Activated CD8-positive, alpha-beta memory T cell treated with anti-CD3 and anti-CD28 coated beads, Interleukin-2, amount 50 U/mL, for 4 hours (primary cell): ENCODE data around the gene HYDIN.
"Not testable (repeated sequence)": the region's sequence is repeated elsewhere in the genome, so short reads cannot be mapped to it uniquely, and the experiment has no call there.

ENCODE experiments used
- DNase-seq: peaks from one replicate; pipeline ENCODE4 v3.0.0-alpha.2; 2020

Gene HYDIN

DNA sequence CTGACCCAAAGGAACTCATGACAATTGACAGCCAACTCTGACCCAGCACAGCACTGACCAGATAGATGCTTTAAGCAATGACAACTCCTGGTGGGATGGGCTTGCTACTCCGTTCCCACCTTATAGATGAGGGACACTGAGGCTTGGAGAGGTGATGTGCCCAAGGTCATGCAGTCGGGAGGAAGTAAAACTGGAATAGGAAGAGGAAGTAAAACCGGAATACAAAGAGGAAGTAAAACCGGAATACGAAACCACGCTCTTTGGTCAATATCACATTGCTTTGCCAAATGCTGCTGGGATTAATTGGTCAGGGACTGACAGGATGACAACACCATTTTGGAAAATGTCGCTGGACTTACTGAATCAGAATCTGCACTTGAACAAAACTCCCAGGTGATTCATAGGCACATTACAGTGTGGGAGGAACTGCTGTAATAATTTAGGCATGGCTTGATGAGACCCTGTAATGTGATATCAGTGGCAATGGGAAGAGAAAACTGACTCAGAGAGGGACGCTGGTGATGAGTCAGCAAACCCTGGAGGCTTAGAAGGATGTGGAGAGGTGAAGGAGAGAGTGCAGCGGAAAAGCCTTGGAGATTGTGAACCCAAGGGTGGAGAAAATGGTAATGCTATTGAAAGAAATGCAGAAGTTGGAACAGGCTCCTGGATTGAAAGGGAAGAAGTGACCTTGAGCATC lies 243.4 kb downstream of the HYDIN start:
- not testable (repeated sequence) for DNase-seq

DNA sequence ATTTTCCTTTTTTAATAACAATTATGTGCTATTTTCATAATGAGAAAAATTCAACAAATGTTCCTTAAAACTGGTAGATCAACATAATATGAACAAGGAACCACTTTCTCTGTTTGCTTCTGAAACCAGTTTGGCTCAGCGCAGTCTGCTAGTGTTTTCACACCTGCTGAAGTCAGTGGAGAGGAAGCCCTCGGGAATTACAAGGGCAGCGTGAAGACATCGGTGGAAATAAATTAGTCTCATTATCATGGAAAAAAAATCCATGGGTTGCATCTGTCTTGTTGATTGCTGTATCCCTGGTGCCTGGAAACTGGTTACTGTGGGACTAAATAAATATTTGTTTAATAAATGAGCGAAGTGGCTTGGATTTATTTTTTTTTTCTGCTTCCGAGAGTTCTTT lies 245.8 kb downstream of the HYDIN start:
- DNase-seq = not testable (repeated sequence)

DNA sequence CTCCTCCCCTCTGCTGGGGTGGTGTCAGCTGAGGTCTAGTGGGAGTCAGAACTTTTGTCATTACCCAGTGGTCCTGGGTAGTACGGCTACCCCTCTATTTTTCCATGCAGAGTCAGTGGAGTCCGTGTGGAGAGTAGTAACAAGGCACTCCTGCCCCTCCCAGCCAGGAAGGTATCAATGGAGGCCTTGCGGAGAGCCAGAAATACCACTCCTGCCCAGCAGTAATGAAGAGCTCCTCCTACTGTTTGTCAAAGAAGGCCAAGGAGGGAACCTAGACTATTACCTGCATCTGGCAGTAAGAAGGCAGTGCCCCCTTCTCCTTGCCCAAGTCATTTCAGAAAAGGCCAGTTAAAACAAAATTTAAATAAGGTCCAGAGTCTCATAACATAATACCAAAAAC lies 262.2 kb downstream of the HYDIN start:
- not testable (repeated sequence) for DNase-seq

DNA sequence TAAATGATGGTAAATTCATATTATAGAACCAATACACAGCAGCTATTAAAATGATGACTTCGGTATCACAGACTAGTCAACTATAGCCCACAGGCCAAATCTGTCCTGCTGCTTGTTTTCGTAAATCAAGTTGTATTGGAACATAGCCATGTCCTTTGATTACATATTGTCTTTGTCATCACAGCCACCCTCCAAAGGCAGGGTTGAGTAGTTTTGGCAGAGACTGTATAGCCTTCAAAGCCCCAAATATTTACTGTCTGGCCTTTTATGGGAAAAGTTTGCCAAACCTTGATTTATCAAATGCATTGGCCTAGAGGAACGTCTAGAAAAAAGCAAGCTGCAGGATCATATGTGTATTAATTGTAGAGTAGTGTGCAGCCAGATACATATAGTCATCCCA lies 270.4 kb downstream of the HYDIN start:
- not testable (repeated sequence) for DNase-seq

DNA sequence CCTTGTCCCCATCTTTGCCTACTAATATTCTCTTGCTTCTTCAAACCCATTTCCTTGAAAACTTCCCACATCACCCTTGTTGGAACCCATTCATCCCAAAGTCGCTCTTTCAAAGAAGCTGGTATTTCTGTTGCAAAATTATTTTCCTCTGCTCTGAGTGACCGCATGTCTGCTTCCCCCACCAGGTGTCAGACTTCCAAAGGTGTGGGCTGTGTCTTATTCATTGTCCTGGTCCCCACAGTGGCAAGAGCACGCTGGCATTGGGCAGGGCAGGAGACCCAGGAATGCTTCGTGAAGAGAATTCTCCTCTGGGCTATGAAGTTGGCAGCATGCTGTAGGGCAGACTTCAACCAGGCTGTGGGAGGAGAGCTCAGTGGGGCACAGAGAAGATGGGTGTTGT lies 275.6 kb downstream of the HYDIN start:
- DNase-seq = not testable (repeated sequence)

DNA sequence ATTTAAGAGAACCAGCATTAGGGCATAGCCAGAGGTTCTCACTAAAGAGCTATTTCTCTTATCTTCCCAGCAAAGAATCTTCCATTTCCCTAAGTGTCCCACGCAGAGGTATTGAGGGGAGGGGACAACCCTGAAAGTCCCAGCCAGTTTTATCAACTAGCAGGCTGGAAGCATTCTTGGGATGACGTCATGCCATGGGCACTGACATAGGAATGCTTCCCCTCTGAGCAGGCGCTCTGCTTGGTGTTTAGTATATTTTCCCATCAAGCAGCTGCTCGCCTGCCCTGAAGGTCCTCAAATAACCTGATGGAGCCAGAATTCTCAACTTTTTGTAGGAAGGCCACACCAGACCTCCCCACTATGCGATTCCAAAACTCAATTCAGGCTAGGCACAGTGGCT lies 276.7 kb downstream of the HYDIN start:
- not testable (repeated sequence) for DNase-seq

DNA sequence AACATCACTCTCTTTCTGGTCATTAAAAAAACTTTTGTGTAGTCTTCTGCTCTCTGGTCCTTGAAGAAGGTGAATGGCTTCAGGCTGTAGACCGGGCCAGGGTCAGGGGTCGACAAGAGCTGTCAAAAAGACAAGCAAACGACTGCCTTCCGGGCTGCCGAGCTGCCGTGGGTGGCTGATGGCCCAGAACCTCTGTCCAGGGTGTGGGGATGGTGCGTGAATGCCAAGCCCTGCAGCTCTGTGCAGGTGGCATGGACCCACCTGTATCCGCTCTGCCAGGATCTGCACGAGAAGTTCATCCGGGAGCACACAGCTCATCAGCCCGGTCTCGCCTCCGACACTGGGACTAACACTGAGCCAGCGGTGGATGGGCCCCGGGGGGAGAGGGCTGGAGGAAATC lies 287.0 kb downstream of the HYDIN start:
- not testable (repeated sequence) for DNase-seq

DNA sequence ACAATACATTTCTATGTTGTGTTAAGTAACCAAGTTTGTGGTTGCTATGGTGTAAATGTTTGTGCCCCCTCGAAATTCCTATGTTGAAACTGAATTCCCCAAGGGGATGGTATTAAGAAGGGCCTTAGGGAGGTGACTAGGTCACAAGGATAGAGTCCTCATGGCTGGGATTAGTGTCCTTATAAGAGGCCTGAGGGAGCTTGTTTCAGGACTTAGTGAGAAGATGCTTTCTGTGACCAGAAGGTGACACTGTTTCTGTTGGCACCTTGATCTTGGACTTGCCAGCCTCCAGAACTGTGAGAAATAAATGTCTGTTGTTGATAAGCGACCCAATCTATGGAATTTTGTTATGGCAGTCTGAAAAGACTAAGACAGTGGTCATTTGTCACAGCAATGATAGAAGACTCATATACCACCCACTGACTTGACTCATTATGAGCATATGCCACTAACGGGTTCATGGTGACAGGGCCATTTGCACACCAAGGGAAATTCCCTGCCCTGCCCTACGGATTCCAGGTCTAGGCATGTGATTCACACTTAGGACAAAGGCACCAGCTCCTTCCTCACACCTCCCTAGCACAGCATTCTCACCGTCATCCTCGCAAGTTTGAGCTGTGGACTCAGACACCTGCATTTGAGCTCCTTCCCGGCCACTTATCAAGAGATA lies 290.7 kb downstream of the HYDIN start:
- not testable (repeated sequence) for DNase-seq

DNA sequence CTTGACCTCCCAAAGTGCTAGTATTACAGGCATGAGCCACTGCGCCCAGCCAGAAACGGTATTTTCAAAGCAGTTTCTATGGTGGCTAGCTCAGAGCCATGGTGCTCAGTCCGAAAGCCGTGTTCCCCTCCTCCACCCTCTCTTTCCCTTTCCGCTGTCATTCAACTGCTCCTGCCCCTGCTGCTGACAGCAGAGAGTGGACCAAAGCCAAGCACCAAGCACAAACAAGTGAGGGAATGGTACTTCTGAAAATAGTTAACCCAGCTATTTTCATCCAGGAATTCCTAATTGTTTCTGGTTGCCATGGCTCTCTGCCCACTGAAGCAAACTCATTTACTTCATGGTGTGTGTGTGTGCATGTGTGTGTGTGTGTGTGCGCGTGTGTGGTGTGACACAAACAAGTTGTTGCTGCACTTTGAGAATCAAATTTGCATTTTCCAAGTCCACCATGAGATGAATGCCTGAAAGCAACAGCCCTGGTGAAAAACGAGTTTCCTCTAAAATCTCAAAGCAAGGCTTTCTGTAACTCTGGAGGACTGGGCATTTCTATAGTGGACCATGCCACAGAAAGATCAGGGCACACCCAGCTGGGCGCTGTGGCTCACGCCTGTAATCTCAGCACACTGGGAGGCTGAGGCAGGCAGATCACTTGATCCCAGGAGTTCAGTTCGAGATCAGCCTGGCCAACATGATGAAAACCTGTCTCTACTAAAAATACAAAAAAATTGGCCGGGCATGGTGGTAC lies 293.6 kb downstream of the HYDIN start:
- DNase-seq = not testable (repeated sequence)

DNA sequence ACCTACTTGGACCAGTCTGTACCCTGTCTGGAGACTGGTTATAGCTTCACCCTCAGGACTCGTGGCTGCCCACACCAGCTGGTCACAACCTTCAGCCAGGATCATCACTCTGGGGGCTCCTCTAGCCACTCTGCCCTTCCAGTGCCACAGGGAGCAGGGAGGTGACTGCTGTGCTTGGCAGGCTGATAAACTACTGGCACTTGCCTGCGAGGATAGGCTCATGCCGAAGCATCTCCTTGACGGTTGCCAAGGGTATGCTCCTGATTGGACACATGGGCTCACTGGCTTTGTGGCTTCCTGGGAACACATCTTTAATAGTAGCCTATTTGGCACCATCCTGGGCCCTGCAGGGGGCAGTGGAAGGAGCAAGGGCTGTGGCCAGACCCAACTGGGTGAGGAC lies 295.2 kb downstream of the HYDIN start:
- not testable (repeated sequence) for DNase-seq

DNA sequence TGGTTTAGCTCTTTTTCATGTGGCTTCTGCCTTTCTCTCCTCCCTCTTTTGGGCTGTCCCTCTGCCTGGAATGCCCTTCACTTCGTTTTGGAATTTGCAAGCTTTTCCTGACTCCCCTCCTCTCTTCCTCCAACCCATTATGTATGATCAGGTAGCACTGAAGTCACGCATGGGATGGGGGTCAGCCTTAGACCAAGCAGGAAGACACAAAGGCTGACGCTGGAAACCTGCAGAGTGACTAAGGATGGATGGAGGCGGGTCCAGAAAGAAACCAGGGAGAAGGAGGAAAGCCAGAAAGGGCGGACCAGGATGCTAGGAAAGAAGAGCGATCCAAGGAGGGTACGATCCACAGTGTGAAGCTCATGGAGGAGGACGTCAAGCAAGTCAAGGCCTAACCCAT lies 296.8 kb downstream of the HYDIN start:
- DNase-seq = not testable (repeated sequence)

DNA sequence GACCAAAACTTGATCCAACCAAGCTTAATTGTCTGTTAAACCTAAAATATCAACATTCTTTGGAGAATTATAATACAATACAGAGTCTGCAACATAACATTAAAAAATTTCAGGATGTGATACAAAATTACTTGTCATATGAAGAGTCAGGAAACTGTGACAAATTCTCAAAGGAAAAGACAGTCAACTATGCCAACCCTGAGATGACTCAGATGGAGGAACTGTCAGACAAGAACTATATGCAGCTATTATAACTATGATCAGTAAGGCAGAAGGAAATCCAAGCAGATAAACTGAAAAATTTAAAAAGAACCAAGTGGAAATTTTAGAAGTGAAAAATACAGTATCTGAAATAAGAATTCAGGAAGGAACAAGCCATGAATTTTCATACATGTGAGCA lies 299.8 kb downstream of the HYDIN start:
- DNase-seq = not testable (repeated sequence)

DNA sequence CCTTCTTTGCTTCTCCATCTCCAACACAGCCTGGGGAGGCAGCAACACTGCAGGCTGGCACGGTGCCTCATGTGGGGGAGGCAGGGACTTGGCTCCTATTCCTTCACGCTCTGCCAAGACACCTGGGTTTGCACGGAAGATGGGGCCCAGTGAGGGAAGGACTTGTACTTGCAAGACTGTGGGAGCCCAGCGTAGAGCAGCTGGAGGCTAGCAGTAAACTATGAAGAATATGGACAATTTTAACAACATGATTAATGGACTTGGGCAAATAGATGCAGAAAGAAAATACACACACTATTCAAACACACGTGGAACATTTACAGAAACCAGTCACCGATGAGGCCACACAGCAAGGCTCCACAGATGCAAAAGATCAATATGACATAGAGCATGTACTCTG lies 308.4 kb downstream of the HYDIN start:
- not testable (repeated sequence) for DNase-seq

DNA sequence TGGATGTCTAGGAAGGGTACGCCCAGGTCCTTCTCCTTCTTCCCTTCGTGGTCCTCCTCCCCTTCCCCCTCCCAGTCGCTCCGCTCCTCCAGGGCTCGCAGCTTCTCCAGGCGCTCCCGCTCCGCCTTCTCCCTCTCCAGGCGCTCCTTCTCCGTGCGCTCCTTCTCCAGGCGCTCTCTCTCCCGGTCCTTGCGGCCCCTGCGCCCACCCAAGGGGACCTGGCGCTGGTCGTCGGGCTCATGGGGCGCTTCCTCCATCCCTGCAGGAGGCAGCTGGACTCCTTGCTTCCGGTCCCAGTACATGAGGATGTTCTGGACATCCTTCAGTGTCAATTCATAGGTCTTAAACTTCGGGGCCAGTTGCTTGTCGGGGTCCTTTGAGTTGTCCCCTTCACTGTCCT lies 309.9 kb downstream of the HYDIN start:
- not testable (repeated sequence) for DNase-seq

DNA sequence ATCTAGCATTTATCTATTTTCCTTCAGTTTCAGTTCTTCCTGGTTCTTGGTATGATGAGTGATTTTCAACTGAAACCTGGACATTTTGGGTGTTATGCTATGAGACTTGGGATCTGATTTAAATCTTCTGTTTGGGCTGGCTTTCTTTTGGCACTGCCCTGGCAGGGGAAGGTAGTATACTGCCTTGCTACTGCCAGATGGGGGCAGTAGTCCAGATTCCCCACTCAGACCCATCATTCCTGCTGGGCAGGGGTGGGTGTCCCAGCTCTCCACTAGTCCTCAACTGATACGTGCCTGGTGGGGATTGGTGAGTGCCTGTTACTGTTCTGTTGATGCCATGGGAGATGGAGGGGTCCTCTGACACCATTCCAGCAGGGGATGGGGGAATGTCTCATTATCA lies 342.3 kb downstream of the HYDIN start:
- DNase-seq = not testable (repeated sequence)

DNA sequence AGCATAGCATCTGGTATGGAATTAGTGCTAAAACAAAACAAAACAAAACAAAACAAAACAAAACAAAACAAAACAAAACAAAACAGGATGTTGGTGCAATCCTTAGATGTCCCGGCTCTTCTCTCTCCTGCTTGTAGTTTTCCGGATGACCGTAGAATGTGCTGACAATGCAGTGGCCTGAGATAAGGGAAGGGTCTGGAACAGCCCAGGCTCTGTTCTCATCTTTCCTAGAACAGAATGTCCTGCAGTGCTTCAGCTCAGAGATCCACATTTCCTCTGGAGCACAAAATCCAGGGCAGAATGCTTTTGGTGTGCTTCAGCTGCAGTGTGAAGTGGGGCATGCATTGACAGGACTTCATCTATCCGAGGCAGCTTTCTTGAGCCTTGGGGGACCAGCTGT lies 345.9 kb downstream of the HYDIN start:
- not testable (repeated sequence) for DNase-seq

DNA sequence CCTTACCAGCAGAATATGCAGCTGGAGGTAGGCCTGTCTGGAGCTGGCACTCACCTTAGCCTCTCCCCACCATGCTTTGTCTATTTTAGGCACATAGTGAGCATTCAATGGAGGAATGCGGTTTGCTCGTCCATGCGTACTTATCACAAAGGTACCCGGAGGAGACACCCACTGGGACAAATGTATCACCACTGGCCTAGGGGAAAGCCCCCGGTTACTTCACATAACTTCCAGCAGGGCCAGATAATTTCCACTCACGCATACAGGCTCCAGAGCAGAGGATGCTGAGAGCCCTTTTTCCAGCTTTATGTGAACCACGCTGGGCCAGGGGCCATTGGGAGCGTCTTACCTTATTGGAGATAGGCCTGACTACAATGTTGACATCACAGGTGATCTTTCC lies 348.2 kb downstream of the HYDIN start:
- not testable (repeated sequence) for DNase-seq

DNA sequence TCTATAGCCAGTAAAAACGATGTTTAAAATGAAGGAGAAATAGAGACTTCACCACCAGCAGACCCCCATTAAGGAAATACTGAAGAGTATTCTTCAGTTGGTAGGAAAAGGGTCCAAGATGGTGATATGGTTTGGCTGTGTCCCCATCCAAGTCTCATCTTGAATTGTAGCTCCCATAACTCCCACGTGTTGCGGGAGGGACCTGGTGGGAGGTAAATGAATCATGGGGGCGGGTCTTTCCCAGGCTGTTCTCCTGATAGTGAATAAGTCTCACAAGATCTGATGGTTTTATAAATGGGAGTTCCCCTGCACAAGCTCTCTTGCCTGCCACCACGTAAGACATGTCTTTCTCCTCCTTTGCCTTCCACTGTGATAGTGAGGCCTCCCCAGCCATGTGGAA lies 352.6 kb downstream of the HYDIN start:
- not testable (repeated sequence) for DNase-seq

DNA sequence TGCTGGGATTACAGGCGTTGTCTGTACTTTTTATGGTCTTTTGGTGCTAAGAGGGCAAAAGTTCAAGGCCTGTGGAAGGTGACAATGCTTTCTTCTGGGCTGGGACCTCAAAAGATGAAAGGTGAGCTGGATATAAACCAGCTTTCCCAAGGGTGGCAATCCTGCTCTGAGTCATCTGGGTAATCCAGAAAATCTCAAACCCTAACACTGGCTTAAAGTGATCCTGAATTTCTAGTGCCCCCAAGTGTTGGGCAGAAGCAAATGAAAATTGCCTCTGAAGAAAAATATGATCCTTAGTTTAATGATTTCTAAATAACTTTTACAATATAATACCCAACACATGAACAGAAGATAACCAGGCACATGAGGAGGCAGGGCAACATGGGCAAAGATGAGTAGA lies 354.1 kb downstream of the HYDIN start:
- not testable (repeated sequence) for DNase-seq

DNA sequence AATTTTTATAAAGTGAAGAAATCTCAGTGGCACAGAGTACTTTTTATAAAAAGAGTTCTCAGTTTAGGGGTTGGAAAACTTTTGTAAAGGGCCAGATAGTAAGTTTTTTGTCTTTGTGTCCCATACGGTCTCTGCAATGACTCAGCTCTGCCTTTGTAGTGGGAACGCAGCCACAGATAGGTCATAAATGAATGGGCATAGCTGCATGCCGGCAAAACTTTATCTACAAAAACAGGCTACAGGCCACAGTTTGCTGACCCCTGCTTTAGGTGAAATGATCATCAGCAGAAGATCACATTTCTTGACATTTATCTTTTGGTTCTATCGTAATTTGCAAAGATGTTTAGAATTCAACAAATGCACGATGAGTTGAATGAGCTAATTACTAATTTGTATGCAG lies 365.8 kb downstream of the HYDIN start:
- DNase-seq = not testable (repeated sequence)

DNA sequence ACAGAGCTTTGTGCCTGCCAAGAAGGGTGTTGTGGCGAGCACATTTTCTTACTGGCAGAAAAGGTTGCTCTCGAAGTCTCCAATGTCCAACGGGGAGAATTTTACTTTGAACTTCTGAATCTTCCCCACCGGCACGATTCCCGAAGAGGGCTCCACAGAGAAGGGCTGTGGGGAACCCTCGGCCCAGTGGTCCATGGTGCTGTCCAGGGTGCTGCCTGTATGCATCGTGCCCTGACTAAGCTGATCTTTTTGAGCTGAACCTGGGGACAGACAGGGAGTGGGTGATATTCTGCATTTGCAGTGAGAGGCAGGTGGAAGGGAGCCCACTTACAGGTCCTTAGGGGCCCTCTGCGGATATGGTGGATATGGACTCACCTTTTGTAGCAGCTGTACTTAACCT lies 368.5 kb downstream of the HYDIN start:
- DNase-seq = not testable (repeated sequence)

DNA sequence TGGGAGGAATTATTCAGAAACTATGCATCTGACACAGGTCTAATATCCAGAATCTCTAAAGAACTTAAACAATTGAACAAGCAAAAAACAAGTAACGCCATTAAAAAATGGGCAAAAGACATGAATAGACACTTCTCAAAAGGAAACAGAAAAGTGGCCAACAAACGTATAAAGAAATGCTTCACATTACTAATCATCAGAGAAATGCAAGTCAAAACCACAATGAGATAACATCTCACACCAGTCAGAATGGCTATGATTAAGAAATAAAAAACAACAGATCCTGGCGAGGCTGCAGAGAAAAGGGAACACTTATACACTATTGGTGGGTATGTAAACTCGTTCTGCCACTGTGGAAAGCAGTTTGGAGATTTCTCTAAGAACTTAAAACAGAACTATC lies 379.2 kb downstream of the HYDIN start:
- not testable (repeated sequence) for DNase-seq

DNA sequence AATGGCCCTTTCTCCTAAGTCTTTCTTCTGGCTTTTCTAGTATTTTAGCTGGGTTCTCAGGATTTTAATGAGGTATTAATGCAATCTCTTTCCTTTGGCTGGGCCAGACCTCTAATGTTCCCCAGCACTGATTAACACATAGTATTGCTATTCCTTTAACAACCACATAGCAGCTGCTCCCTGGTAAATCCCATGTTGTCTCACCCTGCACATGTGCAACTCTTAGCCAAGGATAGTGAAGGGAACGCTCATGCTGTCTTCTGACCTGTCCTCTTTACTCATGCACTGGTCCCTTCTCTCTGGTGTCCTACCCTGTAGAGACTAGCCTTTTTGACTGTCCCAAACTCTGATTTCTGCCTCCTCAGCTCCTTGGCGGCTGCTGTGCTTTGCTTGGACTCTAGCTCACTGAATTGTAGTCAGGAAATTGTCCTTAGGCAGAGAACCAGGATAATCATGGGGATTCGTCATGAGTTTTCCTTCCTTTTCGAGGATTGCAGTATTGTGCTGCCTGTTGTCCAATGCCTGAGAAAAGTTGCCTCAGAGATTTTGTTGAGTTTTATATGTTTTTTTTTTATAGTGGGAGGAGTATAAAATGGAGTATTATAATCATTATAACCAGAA lies 406.9 kb downstream of the HYDIN start:
- not testable (repeated sequence) for DNase-seq
